AG04449 (cell line): ENCODE measurements around the gene ANO2.

Experiments used
- CTCF ChIA-PET: fragments of 350-600 bp; formaldehyde crosslinking; extraction: SDS; loops from one replicate; lab custom pipeline; 2021; ENCODE audit warnings: antibody characterized with exemption; lab: Yijun Ruan, JAX
- POLR2A ChIA-PET: fragments of 400-600, 350-600 bp; formaldehyde crosslinking; extraction: SDS; loops from one replicate; lab custom pipeline; 2020; ENCODE audit warnings: antibody characterized with exemption, inconsistent platforms; lab: Yijun Ruan, JAX
- DNase-seq: peaks from one replicate; pipeline ENCODE4 v3.0.0-alpha.2; 2010; ENCODE audit warnings: low read depth, low spot score
- H3K4me3 ChIP-seq: 2 replicates; pipeline ENCODE4 v1.5.1; 2011; ENCODE audit warnings: low read depth, mild to moderate bottlenecking, control low read depth, low read length
- TF ChIP-seq, protein P1 (sequence below): IDR thresholded peaks from one replicate; pipeline ENCODE4 v1.5.1; 2011; ENCODE audit warnings: mild to moderate bottlenecking, moderate library complexity, low read length, control low read depth, inconsistent platforms; ENCODE audit not compliant: insufficient read depth; ENCODE audit errors: missing control alignments

ANO2 gene

DNA sequence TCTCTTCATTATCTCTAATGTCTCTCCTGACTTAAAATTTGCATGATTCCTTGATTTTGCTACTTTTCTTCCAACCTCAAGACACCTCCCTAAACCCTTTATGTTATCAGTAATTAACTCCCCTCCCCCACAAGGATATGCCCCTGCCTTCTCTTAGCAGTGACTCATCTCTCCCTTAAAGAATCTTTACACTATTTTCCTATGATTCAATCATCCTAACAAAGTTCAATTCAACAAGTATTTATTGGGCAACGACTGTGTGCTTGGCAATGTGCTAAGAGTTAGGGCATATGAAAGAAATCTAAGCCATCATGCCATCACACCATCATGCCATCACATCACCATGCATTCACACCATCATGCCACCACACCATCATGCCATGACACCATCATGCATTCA is 80.1 kb downstream of the ANO2 start:
- TF ChIP-seq, protein P1, sequence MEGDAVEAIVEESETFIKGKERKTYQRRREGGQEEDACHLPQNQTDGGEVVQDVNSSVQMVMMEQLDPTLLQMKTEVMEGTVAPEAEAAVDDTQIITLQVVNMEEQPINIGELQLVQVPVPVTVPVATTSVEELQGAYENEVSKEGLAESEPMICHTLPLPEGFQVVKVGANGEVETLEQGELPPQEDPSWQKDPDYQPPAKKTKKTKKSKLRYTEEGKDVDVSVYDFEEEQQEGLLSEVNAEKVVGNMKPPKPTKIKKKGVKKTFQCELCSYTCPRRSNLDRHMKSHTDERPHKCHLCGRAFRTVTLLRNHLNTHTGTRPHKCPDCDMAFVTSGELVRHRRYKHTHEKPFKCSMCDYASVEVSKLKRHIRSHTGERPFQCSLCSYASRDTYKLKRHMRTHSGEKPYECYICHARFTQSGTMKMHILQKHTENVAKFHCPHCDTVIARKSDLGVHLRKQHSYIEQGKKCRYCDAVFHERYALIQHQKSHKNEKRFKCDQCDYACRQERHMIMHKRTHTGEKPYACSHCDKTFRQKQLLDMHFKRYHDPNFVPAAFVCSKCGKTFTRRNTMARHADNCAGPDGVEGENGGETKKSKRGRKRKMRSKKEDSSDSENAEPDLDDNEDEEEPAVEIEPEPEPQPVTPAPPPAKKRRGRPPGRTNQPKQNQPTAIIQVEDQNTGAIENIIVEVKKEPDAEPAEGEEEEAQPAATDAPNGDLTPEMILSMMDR = no peak
- ChIA-PET POLR2A (no interaction called here), CTCF (no interaction called here)
- DNase-seq = no peak
- H3K4me3 ChIP-seq = no peak overlapping the region

DNA sequence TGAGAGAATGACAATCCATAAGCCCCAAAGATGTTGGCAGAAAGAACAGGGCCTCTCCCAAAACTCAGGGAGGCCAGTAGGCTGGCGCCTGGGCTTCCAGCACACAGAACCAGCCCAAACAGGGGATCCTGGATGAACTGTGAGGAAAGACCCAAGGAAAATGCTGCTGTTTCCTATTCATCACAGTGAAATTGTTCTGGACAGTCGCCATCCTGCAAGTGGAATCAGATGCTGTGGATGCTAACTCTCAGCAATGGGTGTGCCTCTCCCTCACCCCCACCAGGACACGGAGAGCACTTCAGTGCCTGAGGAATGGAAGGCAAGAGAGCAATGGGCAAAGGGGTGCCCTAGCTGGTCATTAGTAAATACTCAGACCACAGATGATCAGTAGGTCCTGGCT is 80.8 kb downstream of the ANO2 start:
- no peak for DNase-seq
- TF ChIP-seq, protein P1 = no peak
- POLR2A ChIA-PET = no interaction called here
- CTCF ChIA-PET = no interaction called here
- H3K4me3 ChIP-seq = no peak overlapping the region

- H3K4me3 ChIP-seq = no peak overlapping the region
- POLR2A ChIA-PET = no interaction called here
- CTCF ChIA-PET = no interaction called here
- no peak for DNase-seq
- TF ChIP-seq, protein P1 = no peak
Measured at GRCh38 chr12:5861416-5861815, 83.6 kb downstream of the ANO2 start.

DNA sequence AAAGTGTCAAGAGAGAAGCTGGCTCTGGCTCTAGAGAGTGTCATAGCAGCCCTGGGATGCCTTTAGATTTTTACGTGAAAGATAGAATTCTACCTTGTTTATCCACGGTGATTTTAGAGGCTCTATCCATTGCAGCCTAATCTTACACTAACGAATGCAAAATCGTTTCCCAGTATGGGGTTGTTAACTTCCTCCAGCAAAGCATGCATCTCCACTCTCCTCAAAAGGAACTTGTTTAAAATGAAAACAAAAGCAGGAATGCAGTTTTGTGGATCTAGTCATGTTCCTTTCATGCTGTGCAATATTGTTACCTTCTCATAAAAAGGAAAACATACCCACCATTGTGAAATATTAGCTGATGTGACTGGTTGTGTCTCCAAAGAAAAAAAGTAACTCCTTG is 88.4 kb downstream of the ANO2 start:
- DNase-seq = no peak
- CTCF ChIA-PET = no interaction called here
- POLR2A ChIA-PET = no interaction called here
- TF ChIP-seq, protein P1 = no peak
- no peak overlapping the region for H3K4me3 ChIP-seq

DNA sequence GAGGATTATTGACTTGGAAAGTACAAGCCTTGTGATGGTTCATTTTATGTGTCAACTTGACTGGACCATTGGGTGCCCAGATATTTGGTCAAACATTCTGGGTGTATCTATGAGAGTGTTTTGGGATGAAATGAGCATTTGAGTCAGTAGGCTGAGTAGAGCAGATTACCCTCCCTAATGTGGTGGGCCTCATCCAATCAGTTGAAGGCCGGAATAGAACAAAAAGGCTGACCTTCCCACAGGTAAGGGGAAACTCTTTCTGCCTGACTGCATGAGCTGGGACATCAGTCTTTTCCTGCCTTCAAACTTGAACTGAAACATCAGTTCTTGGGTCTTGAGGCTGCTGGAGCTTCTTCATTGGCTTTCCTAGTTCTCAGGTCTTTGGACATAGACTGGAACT is 98.1 kb downstream of the ANO2 start:
- TF ChIP-seq, protein P1 = no peak
- POLR2A ChIA-PET = no interaction called here
- CTCF ChIA-PET = no interaction called here
- no peak for DNase-seq
- H3K4me3 ChIP-seq = no peak overlapping the region

GRCh38 chr12:5840944-5841343 is 104.1 kb downstream of the ANO2 start:
- no peak overlapping the region for H3K4me3 ChIP-seq
- no peak for DNase-seq
- ChIA-PET CTCF (no interaction called here), POLR2A (no interaction called here)
- TF ChIP-seq, protein P1 = no peak

- H3K4me3 ChIP-seq = no peak overlapping the region
- ChIA-PET POLR2A (no interaction called here), CTCF (no interaction called here)
- TF ChIP-seq, protein P1 = no peak
- DNase-seq = no peak
Measured at GRCh38 chr12:5830111-5830510, 114.9 kb downstream of the ANO2 start.
